BJ (cell line): ENCODE results near the gene HMGN3. TPM values are rescaled to one million over a fixed set of nuclear protein-coding genes. Genes with fewer than 3 reads are reported as not detected.

Source experiments
- CTCF ChIA-PET: fragments of 350-600 bp; formaldehyde crosslinking; extraction: SDS; loops from one replicate; lab custom pipeline; 2021; ENCODE audit warnings: antibody characterized with exemption, inconsistent platforms; lab: Yijun Ruan, JAX
- POLR2A ChIA-PET: fragments of 300-600 bp; sonication (Branson Sonifier 250); formaldehyde crosslinking; extraction: SDS; loops from one replicate; lab custom pipeline; 2021; ENCODE audit warnings: antibody characterized with exemption; lab: Charles Lee
- DNase-seq: peaks from one replicate; pipeline ENCODE4 v3.0.0-alpha.2; 2011; ENCODE audit warnings: low read depth
- H3K27me3 ChIP-seq: 2 replicates; pipeline ENCODE4 v1.6.0; 2011; ENCODE audit warnings: low read length; ENCODE audit not compliant: control insufficient read depth, insufficient read depth
- H3K36me3 ChIP-seq: 2 replicates; pipeline ENCODE4 v1.5.1; 2011; ENCODE audit warnings: low read length; ENCODE audit not compliant: control insufficient read depth, insufficient read depth
- H3K4me3 ChIP-seq: 2 replicates; pipeline ENCODE4 v1.5.1; 2011; ENCODE audit warnings: low read depth, mild to moderate bottlenecking, control low read depth, low read length
- polyA plus RNA-seq: library from polyadenylated mRNA; depleted of rRNA; stranded (reverse); fragments of >200 nt; gene quantifications from 2 replicates; pipeline ENCODE4 v1.2.3, GENCODE V29; 2011
- TF ChIP-seq, protein P1 (sequence below): IDR thresholded peaks from 2 replicates; pipeline ENCODE4 v1.5.1; 2011; ENCODE audit warnings: low read depth, mild to moderate bottlenecking, control low read depth, inconsistent platforms, low read length, moderate library complexity; ENCODE audit not compliant: insufficient read depth

HMGN3 gene
- polyA plus RNA-seq, 1 experiment, result 10.3 TPM

DNA sequence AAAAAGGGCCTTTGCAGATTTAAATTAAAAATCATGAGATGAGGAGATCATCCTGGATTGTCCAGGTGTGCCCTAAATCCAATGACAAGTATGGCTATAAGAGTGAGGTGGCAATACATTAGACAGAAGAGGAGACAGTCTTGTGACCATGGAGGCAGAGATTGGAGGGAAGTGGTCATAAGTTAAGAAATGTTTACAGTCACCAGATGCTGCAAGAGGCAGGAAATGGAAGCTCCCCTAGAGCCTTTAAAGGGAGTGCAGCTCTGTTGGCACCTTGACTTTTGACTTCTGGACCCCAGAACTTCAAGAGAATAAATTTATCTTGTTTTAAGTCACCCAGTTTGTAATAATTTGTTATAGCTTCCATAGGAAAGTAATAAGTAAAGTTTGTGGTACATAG, 61.1 kb downstream of the HMGN3 start:
- CTCF ChIA-PET, result no interaction called here
- TF ChIP-seq, protein P1, sequence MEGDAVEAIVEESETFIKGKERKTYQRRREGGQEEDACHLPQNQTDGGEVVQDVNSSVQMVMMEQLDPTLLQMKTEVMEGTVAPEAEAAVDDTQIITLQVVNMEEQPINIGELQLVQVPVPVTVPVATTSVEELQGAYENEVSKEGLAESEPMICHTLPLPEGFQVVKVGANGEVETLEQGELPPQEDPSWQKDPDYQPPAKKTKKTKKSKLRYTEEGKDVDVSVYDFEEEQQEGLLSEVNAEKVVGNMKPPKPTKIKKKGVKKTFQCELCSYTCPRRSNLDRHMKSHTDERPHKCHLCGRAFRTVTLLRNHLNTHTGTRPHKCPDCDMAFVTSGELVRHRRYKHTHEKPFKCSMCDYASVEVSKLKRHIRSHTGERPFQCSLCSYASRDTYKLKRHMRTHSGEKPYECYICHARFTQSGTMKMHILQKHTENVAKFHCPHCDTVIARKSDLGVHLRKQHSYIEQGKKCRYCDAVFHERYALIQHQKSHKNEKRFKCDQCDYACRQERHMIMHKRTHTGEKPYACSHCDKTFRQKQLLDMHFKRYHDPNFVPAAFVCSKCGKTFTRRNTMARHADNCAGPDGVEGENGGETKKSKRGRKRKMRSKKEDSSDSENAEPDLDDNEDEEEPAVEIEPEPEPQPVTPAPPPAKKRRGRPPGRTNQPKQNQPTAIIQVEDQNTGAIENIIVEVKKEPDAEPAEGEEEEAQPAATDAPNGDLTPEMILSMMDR, result no peak
- no peaks in the 10 kb centered on the region for H3K36me3 ChIP-seq
- DNase-seq, result no peak
- H3K27me3 ChIP-seq, result no peaks in the 10 kb centered on the region
- no peak overlapping the region for H3K4me3 ChIP-seq
- POLR2A ChIA-PET, result no interaction called here

DNA sequence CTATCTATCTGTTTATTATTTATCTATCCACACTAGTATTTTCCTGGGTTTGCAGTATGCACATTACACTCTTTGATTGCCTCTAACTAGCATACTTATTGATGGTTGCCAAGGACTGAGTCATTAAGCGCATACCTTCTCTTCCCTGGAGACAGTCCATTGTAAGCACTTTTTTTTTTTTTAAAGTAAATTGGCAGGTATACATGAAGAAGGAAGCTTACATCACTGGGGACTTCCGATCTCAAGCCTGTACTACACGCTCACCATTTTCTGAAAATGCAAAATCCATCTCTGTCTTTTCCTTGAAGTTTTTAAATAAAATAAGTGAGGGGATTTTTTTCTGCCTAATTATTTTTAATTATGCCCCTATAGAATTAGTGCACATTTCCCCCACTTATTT, 63.5 kb downstream of the HMGN3 start:
- TF ChIP-seq, protein P1, result no peak
- Histone ChIP-seq H3K4me3 (no peak overlapping the region), H3K36me3 (no peaks in the 10 kb centered on the region), H3K27me3 (no peaks in the 10 kb centered on the region)
- no peak for DNase-seq
- CTCF ChIA-PET, result interaction anchor here (1.3 kb wide), 1 partner anchor 18 kb away, joined by 3 read pairs; no protein-coding TSS in a partner anchor
- POLR2A ChIA-PET, result no interaction called here

DNA sequence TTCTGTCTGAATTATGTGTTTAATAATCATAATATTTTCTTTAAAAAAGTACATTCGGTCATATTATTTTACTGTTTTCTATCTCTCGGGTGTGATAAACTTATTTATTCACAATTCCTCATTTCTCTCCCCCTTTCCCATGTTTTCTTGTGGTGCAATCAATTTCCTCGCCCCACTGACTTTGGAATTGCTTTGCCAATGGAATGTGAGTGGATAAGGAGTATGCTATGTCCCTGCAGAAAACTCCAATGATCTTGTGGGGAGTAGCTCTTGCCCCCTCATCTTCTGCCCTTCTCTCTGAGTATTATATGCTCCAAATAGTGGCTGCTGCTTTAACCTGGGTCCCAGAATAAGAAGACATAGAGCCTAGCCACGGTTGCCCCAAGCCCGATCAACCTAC, 64.1 kb downstream of the HMGN3 start:
- ChIA-PET POLR2A (no interaction called here), CTCF (interaction anchor here (1.3 kb wide), 1 partner anchor 19 kb away, joined by 3 read pairs; no protein-coding TSS in a partner anchor)

DNA sequence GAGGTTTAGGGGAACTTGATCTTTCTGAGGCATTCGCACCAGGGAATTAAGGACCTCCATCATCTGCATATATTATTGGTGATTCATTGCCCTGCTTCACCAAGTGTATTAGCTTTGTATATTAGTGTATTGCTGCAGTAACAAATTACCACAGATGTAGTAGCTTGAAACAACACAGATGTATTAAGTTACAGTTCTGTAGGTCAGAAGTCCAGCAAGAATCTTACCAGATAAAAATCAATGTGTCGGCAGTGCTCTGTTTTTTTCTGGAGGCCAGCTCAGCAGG, 65.8 kb downstream of the HMGN3 start:
- DNase-seq, result no peak
- TF ChIP-seq, protein P1, result no peak
- ChIA-PET CTCF (no interaction called here), POLR2A (no interaction called here)
- H3K36me3 ChIP-seq, result no peaks in the 10 kb centered on the region
- no peaks in the 10 kb centered on the region for H3K27me3 ChIP-seq
- H3K4me3 ChIP-seq, result no peak overlapping the region

More for the DNA sequence above, 64.1 kb downstream of the HMGN3 start:
- H3K36me3 ChIP-seq, result no peaks in the 10 kb centered on the region
- DNase-seq, result no peak
- TF ChIP-seq, protein P1, result no peak
- H3K4me3 ChIP-seq, result no peak overlapping the region
- no peaks in the 10 kb centered on the region for H3K27me3 ChIP-seq

DNA sequence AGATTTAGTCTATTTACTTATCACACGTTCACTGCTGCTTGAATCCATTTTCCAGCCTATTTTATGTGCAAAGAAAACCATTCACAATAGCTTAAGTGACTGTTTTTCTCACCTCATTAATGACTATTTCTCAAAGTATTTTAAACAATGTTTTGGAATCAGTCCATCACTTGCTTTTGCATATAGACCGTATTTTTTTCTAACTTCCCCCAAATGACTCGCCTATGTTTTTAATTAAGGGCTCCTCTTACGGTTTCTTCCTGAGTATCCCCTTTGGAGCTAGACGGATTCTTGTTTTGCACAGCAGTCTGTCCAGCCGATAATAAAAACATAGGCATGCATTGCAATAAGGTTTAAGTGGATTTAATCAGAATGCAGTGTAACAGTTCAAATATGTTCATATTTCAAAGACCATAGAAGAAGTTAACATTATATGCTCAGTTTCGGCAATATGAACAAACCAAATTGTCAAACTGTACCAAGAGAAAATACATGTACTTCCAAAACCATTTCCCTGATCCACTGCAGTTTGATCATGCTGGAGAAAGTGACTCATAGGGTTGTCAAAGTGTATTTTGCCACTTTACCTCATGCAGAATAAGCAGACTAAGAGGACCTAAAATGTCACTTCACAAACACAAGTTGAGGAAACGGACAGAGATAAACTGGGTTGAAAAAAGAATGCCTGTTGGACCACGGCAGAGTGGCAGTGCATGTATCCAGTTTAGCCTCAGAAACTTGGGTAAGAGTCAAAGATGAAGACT, 66.4 kb downstream of the HMGN3 start:
- CTCF ChIA-PET, result interaction anchor here (0.6 kb wide), 1 partner anchor 1154 kb away, joined by 3 read pairs; no protein-coding TSS in a partner anchor
- DNase-seq, result no peak
- POLR2A ChIA-PET, result no interaction called here
- Histone ChIP-seq H3K4me3 (no peak overlapping the region), H3K36me3 (no peaks in the 10 kb centered on the region), H3K27me3 (no peaks in the 10 kb centered on the region)
- TF ChIP-seq, protein P1, result no peak
